ENCODE data around the gene IGSF23. TPM values are rescaled to one million over a fixed set of nuclear protein-coding genes. Genes with fewer than 3 reads are reported as not detected.
"Not testable (repeated sequence)": the region's sequence is repeated elsewhere in the genome, so short reads cannot be mapped to it uniquely, and the experiment has no call there.

The IGSF23 gene
- total RNA-seq, 1 donor from 2014 or later: not detected

- no peak for DNase-seq (ENCODE audit: low spot score)
- no peak overlapping the region for H3K27ac ChIP-seq
- H3K27me3 ChIP-seq: no peaks in the 10 kb centered on the region
- no peaks in the 10 kb centered on the region for H3K36me3 ChIP-seq
- H3K79me2 ChIP-seq (ENCODE audit: low read depth): no peaks in the 10 kb centered on the region
- no peak overlapping the region for H3K4me3 ChIP-seq
- H3K4me2 ChIP-seq: no peak overlapping the region
- Mint-ChIP-seq H3K9me3 (no peaks in the 10 kb centered on the region), H3K4me3 (no peak overlapping the region), H3K36me3 (no peaks in the 10 kb centered on the region), H3K4me1 (no peaks in the 10 kb centered on the region), H3K27me3 (ENCODE audit: insufficient read depth, low read depth) (no peaks in the 10 kb centered on the region), H3K27ac (no peak overlapping the region)
- H3K9me3 ChIP-seq (ENCODE audit: low read depth): no peaks in the 10 kb centered on the region
- H3K4me1 ChIP-seq: no peaks in the 10 kb centered on the region
- no peak overlapping the region for H3K9ac ChIP-seq
- H4K20me1 ChIP-seq (ENCODE audit: low read depth): no peaks in the 10 kb centered on the region
- no peak overlapping the region for H2AFZ ChIP-seq (replicated peaks)
- no peaks in the 10 kb centered on the region for H3F3A ChIP-seq (ENCODE audit: low read depth)
- TF ChIP-seq EZH2phosphoT487 (IDR thresholded peaks at IDR 0.05): no peak
- no peak for TF ChIP-seq EZH2 (IDR thresholded peaks at IDR 0.05)
- TF ChIP-seq CTCF (IDR thresholded peaks at IDR 0.05): no peak
These were observed 11.5 kb downstream of the IGSF23 start for GRCh38 chr19:44624840-44625354.

GRCh38 chr19:44625637-44626036 lies 12.3 kb downstream of the IGSF23 start:
- H3K4me2 ChIP-seq; H3K9me3 Mint-ChIP-seq; H3K27ac ChIP-seq; H3K4me3 ChIP-seq; H3K27me3 ChIP-seq; H3K9ac ChIP-seq; H3K27me3 Mint-ChIP-seq (ENCODE audit: insufficient read depth, low read depth); H3K4me1 Mint-ChIP-seq; DNase-seq (ENCODE audit: low spot score); H3K79me2 ChIP-seq (ENCODE audit: low read depth); H3K4me1 ChIP-seq; H3K27ac Mint-ChIP-seq; H3F3A ChIP-seq (ENCODE audit: low read depth); H2AFZ ChIP-seq (replicated peaks); H3K9me3 ChIP-seq (ENCODE audit: low read depth); H3K36me3 Mint-ChIP-seq; H3K4me3 Mint-ChIP-seq; H4K20me1 ChIP-seq (ENCODE audit: low read depth); H3K36me3 ChIP-seq: not testable (repeated sequence)

GRCh38 chr19:44626048-44626624 lies 12.8 kb downstream of the IGSF23 start:
- Histone ChIP-seq H3K27me3 (no peaks in the 10 kb centered on the region), H3K36me3 (no peaks in the 10 kb centered on the region), H2AFZ (replicated peaks) (no peak overlapping the region), H3F3A (ENCODE audit: low read depth) (no peaks in the 10 kb centered on the region), H3K9ac (no peak overlapping the region), H3K9me3 (ENCODE audit: low read depth) (no peaks in the 10 kb centered on the region), H3K4me2 (no peak overlapping the region), H4K20me1 (ENCODE audit: low read depth) (no peaks in the 10 kb centered on the region), H3K4me1 (no peaks in the 10 kb centered on the region), H3K4me3 (no peak overlapping the region), H3K79me2 (ENCODE audit: low read depth) (no peaks in the 10 kb centered on the region), H3K27ac (no peak overlapping the region)
- Mint-ChIP-seq H3K27me3 (ENCODE audit: insufficient read depth, low read depth) (no peaks in the 10 kb centered on the region), H3K4me3 (no peak overlapping the region), H3K9me3 (no peaks in the 10 kb centered on the region), H3K36me3 (no peaks in the 10 kb centered on the region), H3K27ac (no peak overlapping the region), H3K4me1 (no peaks in the 10 kb centered on the region)
- no peak for DNase-seq (ENCODE audit: low spot score)
- TF ChIP-seq CTCF (IDR thresholded peaks at IDR 0.05) (no peak), EZH2 (IDR thresholded peaks at IDR 0.05) (no peak), EZH2phosphoT487 (IDR thresholded peaks at IDR 0.05) (no peak)

GRCh38 chr19:44627631-44628030 lies 14.3 kb downstream of the IGSF23 start:
- Histone ChIP-seq H3K4me2 (no peak overlapping the region), H3K4me1 (no peaks in the 10 kb centered on the region), H3K36me3 (no peaks in the 10 kb centered on the region), H2AFZ (replicated peaks) (no peak overlapping the region), H3K9ac (no peak overlapping the region), H3K79me2 (ENCODE audit: low read depth) (no peaks in the 10 kb centered on the region), H3K4me3 (no peak overlapping the region), H3K27ac (no peak overlapping the region), H3F3A (ENCODE audit: low read depth) (no peaks in the 10 kb centered on the region), H3K9me3 (ENCODE audit: low read depth) (no peaks in the 10 kb centered on the region), H3K27me3 (no peaks in the 10 kb centered on the region), H4K20me1 (ENCODE audit: low read depth) (no peaks in the 10 kb centered on the region)
- no peak overlapping the region for H3K4me3 Mint-ChIP-seq
- no peaks in the 10 kb centered on the region for H3K27me3 Mint-ChIP-seq (ENCODE audit: insufficient read depth, low read depth)
- no peaks in the 10 kb centered on the region for H3K4me1 Mint-ChIP-seq
- H3K27ac Mint-ChIP-seq: no peak overlapping the region
- DNase-seq (ENCODE audit: low spot score): no peak
- H3K9me3 Mint-ChIP-seq: no peaks in the 10 kb centered on the region
- H3K36me3 Mint-ChIP-seq: no peaks in the 10 kb centered on the region
- TF ChIP-seq EZH2 (IDR thresholded peaks at IDR 0.05): no peak
- no peak for TF ChIP-seq CTCF (IDR thresholded peaks at IDR 0.05)
- TF ChIP-seq EZH2phosphoT487 (IDR thresholded peaks at IDR 0.05): no peak
